Fibroblast of the aortic adventitia (primary cell): Measurements from ENCODE around the gene SLC35G4. TPM values are rescaled to one million over a fixed set of nuclear protein-coding genes. Genes with fewer than 3 reads are reported as not detected.
"Not testable (repeated sequence)": the region's sequence is repeated elsewhere in the genome, so short reads cannot be mapped to it uniquely, and the experiment has no call there.

Experiments
- DNase-seq: peaks from one replicate; pipeline ENCODE4 v3.0.0-alpha.2; 2010; ENCODE audit warnings: low read depth
- H3K4me3 ChIP-seq: 2 replicates; pipeline ENCODE4 v1.5.1; 2011; ENCODE audit warnings: low read depth, mild to moderate bottlenecking, control low read depth, low read length, moderate library complexity
- total RNA-seq: library from RNA; depleted of rRNA; stranded (reverse); fragments of >200 nt; gene quantifications from 2 replicates; pipeline ENCODE4 v1.2.3, GENCODE V29; 2012; ENCODE audit warnings: low replicate concordance
- TF ChIP-seq, protein P1 (sequence below): IDR thresholded peaks from 2 replicates; pipeline ENCODE4 v1.5.1; 2011; ENCODE audit warnings: mild to moderate bottlenecking, low read length, control low read depth, inconsistent platforms; ENCODE audit not compliant: insufficient read depth

SLC35G4 gene
- total RNA-seq, result not detected in 2 replicates

- DNase-seq, H3K4me3 ChIP-seq: not testable (repeated sequence)
Observed at GRCh38 chr18:11609488-11609887, at the start of gene SLC35G4. TSS of gene SLC35G4 (plus strand) at chr18:11609596. CDS start at chr18:11609596, 0 bp downstream.

DNA sequence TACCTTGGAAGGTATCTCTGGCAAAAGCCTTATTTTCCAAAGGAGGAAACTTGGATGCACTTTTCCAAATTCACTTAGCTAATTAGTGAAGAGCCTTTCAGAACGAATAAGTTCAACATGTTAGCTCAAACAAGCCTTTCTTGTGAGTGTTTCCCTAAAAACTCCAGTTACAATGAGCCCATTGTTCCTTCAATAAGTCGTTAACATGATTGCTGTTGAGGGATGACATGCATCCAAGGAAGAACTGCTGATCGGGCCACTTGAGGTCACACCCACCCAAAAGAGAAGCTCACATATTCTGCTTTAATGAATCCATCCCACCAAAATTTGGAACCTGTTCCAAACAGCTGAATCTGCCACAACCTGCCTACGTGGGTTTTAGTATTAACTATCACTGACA lies 48.1 kb upstream of the SLC35G4 start:
- TF ChIP-seq, protein P1, sequence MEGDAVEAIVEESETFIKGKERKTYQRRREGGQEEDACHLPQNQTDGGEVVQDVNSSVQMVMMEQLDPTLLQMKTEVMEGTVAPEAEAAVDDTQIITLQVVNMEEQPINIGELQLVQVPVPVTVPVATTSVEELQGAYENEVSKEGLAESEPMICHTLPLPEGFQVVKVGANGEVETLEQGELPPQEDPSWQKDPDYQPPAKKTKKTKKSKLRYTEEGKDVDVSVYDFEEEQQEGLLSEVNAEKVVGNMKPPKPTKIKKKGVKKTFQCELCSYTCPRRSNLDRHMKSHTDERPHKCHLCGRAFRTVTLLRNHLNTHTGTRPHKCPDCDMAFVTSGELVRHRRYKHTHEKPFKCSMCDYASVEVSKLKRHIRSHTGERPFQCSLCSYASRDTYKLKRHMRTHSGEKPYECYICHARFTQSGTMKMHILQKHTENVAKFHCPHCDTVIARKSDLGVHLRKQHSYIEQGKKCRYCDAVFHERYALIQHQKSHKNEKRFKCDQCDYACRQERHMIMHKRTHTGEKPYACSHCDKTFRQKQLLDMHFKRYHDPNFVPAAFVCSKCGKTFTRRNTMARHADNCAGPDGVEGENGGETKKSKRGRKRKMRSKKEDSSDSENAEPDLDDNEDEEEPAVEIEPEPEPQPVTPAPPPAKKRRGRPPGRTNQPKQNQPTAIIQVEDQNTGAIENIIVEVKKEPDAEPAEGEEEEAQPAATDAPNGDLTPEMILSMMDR, result no peak
- DNase-seq, result no peak
- H3K4me3 ChIP-seq, result no peak overlapping the region

DNA sequence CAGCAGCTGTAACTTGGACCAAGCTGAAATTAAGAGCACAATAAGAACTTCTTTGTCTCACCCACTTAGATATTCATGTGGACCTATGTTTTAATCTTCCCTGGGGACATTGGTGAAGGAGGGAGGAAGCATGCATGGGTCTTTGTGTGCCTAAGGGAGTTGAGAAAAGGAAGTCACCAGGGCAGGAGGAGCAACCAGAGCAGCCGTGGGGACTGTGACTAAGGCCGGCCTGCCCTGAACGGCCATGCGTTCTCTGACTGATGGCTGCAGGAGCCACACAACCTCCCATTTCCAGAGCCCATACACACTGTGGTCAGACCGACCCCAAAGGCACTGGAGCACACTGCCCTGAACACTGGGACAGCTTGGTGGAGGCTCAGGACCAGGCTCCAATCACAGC lies 43.7 kb upstream of the SLC35G4 start:
- TF ChIP-seq, protein P1, result no peak
- no peak for DNase-seq
- no peak overlapping the region for H3K4me3 ChIP-seq

DNA sequence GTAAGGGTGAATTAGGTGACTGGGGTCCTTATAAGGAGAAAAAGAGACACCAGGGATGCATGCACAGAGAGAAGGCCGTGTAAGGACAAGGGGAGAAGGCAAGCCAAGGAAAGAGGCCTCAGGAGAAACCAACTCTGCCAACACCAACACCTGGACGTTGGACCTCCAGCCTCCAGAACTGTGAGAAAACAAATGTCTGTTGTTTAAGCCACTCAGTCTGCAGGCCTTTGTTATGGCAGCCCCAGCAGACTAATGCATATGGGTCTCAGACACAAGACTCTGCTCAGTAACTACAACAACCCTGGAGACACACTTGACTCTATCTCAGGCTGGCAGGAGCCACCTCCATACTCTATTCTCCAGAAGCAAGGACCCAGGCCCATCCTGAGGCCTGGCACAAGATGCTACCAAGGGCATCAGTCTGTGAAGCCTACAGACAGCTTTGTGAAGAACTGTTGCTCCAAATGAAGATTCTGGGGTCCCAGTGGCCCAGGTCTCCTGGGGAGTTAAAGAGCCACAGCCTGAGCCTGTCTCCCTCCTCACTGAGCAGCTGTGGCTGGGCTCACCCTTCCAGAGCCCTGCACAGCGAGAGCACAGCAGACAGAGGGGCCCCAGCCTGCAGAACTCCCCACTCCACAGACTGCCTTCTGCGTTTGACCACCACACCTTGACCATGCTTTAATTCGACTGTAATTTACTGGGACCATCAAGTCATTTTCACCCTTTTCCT lies 43.0 kb upstream of the SLC35G4 start:
- TF ChIP-seq, protein P1, result no peak
- DNase-seq, result no peak
- no peak overlapping the region for H3K4me3 ChIP-seq

DNA sequence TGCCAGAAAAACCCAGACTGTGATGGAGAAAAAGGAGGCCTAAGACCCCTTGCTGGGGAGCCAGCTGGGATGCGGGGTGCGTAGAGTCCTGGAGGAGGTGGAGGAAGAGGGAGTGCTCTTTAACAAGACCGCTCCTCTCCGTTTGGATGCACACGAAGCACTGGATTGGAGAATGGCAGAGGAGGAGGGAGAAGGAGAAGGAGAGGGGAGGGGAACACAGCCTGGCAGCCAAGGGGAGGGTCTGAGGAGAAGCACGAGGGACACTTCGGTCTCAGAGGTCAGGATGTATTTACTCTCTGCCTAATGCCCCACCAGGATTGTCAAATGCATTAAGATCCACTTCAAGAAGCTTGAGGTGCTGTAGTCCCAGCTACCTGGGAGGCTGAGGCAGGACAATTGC lies 42.0 kb upstream of the SLC35G4 start:
- H3K4me3 ChIP-seq, result no peak overlapping the region
- DNase-seq, result no peak
- TF ChIP-seq, protein P1, result no peak

DNA sequence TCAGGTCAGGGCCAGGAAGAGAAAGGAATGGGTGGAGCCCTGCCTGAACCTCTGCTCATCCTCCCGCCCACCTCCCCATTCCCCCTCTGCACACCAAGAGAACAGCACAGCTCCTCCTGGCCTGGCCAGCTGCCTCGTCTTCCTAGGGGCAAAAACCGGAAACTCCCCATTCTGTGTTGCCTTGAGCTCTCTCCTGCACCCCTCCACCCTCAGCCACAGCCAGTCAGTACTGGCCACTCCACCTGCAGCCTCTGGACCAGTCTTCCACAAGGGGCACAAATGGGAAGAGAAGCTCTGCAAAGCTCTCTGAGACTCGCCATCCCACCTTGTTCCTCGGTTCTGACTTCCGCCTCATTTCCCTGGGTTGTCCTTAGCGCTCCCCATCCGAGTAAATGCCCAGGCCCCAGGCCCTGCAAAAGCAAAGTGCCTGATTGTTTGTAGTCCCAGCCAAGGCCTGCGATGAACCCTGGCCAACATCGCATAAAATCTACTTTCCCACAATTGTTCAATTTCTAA lies 39.3 kb upstream of the SLC35G4 start:
- DNase-seq, result no peak
- TF ChIP-seq, protein P1, result no peak
- H3K4me3 ChIP-seq, result no peak overlapping the region

- TF ChIP-seq, protein P1, result no peak
- peak; percentile 22 for DNase-seq
- H3K4me3 ChIP-seq, result no peak overlapping the region
Observed at GRCh38 chr18:11570769-11571412, 38.5 kb upstream of the SLC35G4 start.
